ENCODE results near the gene ZNF550.
"Not testable (repeated sequence)": the region's sequence is repeated elsewhere in the genome, so short reads cannot be mapped to it uniquely, and the experiment has no call there.

The ZNF550 gene

GRCh38 chr19:57552432-57552831 is 7.2 kb downstream of the ZNF550 start:
- H3K4me3 ChIP-seq (ENCODE audit: control insufficient read depth, low read depth, low read length), result no peak overlapping the region
- no peak for DNase-seq (ENCODE audit: low read depth)
- TF ChIP-seq, protein P1, sequence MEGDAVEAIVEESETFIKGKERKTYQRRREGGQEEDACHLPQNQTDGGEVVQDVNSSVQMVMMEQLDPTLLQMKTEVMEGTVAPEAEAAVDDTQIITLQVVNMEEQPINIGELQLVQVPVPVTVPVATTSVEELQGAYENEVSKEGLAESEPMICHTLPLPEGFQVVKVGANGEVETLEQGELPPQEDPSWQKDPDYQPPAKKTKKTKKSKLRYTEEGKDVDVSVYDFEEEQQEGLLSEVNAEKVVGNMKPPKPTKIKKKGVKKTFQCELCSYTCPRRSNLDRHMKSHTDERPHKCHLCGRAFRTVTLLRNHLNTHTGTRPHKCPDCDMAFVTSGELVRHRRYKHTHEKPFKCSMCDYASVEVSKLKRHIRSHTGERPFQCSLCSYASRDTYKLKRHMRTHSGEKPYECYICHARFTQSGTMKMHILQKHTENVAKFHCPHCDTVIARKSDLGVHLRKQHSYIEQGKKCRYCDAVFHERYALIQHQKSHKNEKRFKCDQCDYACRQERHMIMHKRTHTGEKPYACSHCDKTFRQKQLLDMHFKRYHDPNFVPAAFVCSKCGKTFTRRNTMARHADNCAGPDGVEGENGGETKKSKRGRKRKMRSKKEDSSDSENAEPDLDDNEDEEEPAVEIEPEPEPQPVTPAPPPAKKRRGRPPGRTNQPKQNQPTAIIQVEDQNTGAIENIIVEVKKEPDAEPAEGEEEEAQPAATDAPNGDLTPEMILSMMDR (IDR thresholded peaks at IDR 0.05; ENCODE audit: control insufficient read depth, insufficient read depth, low read depth, low read length, missing control alignments), result no peak

GRCh38 chr19:57546513-57546912 is 13.2 kb downstream of the ZNF550 start:
- TF ChIP-seq, protein P1 (IDR thresholded peaks at IDR 0.05; ENCODE audit: control insufficient read depth, insufficient read depth, low read depth, low read length, missing control alignments), result no peak
- no peak for DNase-seq (ENCODE audit: low read depth)
- H3K4me3 ChIP-seq (ENCODE audit: control insufficient read depth, low read depth, low read length), result no peak overlapping the region

GRCh38 chr19:57537953-57538547 is 21.6 kb downstream of the ZNF550 start:
- DNase-seq (ENCODE audit: low read depth), result no peak
- no peak overlapping the region for H3K4me3 ChIP-seq (ENCODE audit: control insufficient read depth, low read depth, low read length)

DNA sequence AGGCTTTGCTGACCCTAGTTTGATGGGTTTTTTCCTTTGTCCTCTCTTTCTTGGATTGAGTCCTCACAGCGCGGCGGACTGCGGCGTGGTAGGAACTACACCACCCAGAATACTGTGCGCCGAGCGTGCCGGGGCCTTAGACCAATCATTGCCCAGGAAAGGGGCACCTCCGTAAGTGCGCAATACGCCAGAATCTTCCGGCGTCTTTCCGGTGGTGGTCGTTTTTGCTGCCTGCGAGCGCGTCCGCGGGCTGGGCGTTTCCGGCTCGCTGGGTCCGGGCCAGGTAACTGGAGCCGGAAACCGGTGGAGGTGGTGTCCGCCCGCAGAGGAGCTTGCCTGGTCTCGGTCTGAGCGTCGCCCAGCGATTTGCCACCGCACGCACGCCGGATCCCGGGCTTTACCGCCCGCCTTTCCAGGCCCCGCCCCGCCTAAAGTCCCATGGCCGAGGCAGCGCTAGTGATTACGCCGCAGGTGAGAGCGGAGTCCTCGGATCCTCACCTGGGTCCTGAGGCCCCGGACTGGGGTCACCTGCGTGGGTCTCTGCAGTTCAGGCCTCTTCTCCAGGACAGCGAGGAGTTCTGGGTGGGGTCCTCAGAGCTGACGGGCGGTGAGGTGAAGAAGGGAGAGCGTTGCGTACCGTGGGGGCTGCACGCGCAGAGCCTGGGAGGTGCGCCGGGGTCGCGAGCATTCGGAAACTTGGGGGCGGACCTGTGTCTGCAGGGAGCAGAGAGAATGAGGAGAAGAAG is 32.4 kb downstream of the ZNF550 start, which contains the start of gene ZNF549:
Gene ZNF549, plus strand, starts transcription at position 221 of the 746 bp plus-strand sequence. Its CDS starts 218 bp downstream, at position 439.
- TF ChIP-seq, protein P1 (IDR thresholded peaks at IDR 0.05; ENCODE audit: control insufficient read depth, insufficient read depth, low read depth, low read length, missing control alignments), result no peak
- peak within 1 kb of the TSS; percentile 74 for H3K4me3 ChIP-seq (ENCODE audit: control insufficient read depth, low read depth, low read length)
- peak; percentile 55 for DNase-seq (ENCODE audit: low read depth)

More at GRCh38 chr19:57537953-57538547, 21.6 kb downstream of the ZNF550 start:
- TF ChIP-seq, protein P1 (IDR thresholded peaks at IDR 0.05; ENCODE audit: control insufficient read depth, insufficient read depth, low read depth, low read length, missing control alignments), result no peak

DNA sequence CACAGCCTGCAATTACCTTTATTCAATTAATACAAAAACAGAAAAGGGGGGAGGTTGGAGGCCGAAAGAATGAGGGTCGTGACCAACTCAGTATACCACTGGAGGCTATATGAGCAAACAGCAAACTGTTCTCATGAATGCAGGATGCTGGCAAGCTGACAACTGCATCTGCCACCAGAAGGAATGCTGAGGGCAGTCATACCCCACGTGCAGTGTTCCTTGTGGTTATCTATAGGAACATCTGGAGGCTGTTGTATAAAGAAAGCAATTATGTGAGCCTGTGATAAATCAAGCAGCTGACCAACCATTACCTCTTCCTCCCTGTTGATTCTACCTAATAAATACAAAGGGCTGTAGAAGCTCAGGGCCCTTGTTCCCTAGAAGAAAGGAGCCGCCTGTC is 41.6 kb downstream of the ZNF550 start:
- H3K4me3 ChIP-seq (ENCODE audit: control insufficient read depth, low read depth, low read length); DNase-seq (ENCODE audit: low read depth): not testable (repeated sequence)

DNA sequence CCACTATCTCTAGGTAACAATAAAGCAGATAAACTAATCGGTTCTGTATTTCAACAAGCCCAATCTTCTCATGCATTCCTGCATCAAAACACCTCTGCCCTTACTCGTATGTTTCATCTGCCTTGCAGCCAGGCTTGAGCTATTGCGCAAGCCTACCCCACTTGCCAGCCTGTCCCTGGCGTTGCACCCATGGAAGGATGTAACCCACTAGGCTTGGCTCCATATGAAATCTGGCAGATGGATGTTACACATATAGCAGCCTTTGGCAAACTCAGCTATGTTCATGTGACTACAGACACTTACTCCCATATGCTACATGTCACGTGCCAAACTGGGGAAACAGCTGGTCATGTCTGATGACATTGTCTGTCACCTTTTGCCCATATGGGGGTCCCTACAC is 44.4 kb downstream of the ZNF550 start:
- TF ChIP-seq, protein P1 (IDR thresholded peaks at IDR 0.05; ENCODE audit: control insufficient read depth, insufficient read depth, low read depth, low read length, missing control alignments), result no peak
- no peak overlapping the region for H3K4me3 ChIP-seq (ENCODE audit: control insufficient read depth, low read depth, low read length)
- DNase-seq (ENCODE audit: low read depth), result no peak

DNA sequence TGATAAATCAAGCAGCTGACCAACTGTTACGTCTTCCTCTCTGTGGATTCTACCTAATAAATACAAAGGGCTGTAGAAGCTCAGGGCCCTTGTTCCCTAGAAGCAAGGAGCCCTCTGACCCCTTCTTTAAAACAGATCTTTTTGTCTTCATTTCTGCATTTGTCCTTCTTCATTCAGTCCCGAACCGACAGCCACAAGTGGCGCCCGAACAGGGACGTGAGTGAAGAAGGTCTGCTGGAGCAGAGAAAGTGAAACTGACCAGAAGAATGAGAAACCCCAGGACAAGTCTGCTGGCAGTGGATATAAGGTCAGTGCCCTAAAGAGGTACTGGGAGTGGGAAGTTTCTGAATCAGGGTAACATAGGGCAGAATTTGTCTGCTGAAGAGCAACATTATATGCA is 46.8 kb downstream of the ZNF550 start:
- DNase-seq (ENCODE audit: low read depth), result no peak
- H3K4me3 ChIP-seq (ENCODE audit: control insufficient read depth, low read depth, low read length), result no peak overlapping the region
- TF ChIP-seq, protein P1 (IDR thresholded peaks at IDR 0.05; ENCODE audit: control insufficient read depth, insufficient read depth, low read depth, low read length, missing control alignments), result no peak
